GM12873 (cell line): ENCODE data around the gene ZFHX3.

Source experiments
- CTCF ChIP-seq: IDR thresholded peaks from 2 replicates; pipeline ENCODE4 v1.5.1; 2012; ENCODE audit warnings: low read depth, mild to moderate bottlenecking, moderate library complexity, low read length, control low read depth; ENCODE audit not compliant: insufficient read depth; ENCODE audit errors: missing control alignments

The ZFHX3 gene

GRCh38 chr16:72983241-72983640 lies 64.7 kb downstream of the ZFHX3 start:
- no peak for TF ChIP-seq CTCF

GRCh38 chr16:72979974-72980373 lies 68.0 kb downstream of the ZFHX3 start:
- no peak for TF ChIP-seq CTCF

GRCh38 chr16:72978212-72978611 lies 69.7 kb downstream of the ZFHX3 start:
- TF ChIP-seq CTCF = no peak

GRCh38 chr16:72977127-72977526 lies 70.8 kb downstream of the ZFHX3 start:
- no peak for TF ChIP-seq CTCF

- no peak for TF ChIP-seq CTCF
Observed at GRCh38 chr16:72976438-72977064, 71.4 kb downstream of the ZFHX3 start.

- TF ChIP-seq CTCF = no peak
Observed at GRCh38 chr16:72975809-72976437, 72.0 kb downstream of the ZFHX3 start.

- no peak for TF ChIP-seq CTCF
Observed at GRCh38 chr16:72974142-72974769, 73.7 kb downstream of the ZFHX3 start.
